GM20000 (cell line): ENCODE results near the gene RHBDD3.

Experiments
- DNase-seq: peaks from one replicate; pipeline ENCODE4 v3.0.0; 2012; ENCODE audit warnings: low spot score
- TF ChIP-seq, protein P1 (sequence below): IDR thresholded peaks from 2 replicates; pipeline ENCODE4 v1.5.1; 2012; ENCODE audit warnings: mild to moderate bottlenecking, control low read depth; ENCODE audit errors: extremely low read depth, missing control alignments

The RHBDD3 gene

DNA sequence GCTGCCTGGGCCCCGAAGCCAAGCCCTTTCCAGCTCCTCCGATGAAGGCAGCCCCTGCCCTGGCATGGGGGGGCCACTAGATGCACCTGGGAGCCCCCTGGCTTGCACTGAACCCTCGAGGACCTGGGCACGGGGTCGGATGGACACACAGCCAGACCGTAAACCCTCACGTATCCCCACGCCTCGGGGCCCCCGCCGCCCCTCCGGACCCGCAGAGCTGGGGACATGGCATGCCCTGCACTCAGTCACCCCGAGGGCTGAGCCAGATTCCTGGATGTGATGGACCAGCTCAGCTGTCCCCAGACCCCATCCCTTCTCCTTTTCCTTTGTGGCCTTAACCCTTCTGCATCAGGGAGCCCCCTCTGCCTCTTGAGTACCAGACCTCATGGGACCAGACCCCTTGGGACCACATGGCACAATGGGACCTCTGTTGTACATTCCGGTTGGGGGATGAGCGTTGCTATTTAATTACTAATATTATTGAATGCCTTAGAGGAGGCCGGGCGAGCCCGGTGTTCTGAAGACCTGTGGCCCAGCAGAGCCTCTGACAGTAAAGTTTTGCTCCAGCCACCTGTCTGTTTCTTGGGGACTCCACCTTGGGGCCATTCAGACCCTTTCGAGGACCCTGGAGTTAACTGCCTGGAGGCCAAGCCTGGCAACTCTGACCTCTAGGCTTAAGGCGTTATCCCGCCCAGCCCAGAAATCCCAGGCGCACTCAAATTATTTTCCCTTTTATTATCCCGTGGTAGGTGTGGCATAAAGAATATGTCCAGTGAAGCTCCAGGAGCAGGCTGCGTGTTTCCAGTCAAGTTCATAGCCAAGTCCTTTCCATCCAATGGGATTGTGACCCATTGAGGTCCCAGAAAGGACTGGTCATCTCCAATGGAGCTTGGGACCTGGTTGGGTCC is 44.7 kb upstream of the RHBDD3 start:
- TF ChIP-seq, protein P1, sequence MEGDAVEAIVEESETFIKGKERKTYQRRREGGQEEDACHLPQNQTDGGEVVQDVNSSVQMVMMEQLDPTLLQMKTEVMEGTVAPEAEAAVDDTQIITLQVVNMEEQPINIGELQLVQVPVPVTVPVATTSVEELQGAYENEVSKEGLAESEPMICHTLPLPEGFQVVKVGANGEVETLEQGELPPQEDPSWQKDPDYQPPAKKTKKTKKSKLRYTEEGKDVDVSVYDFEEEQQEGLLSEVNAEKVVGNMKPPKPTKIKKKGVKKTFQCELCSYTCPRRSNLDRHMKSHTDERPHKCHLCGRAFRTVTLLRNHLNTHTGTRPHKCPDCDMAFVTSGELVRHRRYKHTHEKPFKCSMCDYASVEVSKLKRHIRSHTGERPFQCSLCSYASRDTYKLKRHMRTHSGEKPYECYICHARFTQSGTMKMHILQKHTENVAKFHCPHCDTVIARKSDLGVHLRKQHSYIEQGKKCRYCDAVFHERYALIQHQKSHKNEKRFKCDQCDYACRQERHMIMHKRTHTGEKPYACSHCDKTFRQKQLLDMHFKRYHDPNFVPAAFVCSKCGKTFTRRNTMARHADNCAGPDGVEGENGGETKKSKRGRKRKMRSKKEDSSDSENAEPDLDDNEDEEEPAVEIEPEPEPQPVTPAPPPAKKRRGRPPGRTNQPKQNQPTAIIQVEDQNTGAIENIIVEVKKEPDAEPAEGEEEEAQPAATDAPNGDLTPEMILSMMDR = no peak
- peak; percentile 45 for DNase-seq

DNA sequence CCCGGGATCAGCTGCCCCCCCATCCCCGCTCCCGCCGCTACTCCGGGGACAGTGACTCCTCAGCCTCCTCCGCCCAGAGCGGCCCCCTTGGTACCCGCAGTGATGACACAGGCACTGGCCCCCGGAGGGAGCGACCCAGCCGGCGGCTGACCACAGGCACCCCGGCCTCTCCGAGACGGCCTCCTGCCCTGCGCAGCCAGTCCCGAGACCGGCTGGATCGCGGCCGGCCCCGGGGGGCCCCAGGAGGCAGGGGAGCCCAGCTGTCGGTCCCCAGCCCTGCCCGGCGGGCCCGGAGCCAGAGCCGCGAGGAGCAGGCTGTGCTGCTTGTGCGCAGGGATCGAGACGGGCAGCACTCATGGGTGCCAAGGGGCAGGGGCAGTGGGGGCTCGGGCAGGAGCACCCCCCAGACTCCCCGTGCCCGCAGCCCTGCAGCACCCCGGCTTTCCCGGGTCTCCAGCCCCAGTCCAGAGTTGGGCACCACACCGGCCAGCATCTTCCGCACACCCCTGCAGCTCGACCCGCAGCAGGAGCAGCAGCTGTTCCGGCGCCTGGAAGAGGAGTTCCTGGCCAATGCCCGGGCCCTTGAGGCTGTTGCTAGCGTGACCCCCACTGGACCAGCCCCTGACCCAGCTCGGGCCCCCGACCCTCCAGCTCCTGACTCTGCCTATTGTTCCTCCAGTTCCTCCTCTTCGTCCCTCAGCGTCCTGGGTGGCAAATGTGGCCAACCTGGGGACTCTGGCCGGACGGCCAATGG is 43.9 kb upstream of the RHBDD3 start:
- peak; percentile 47 for DNase-seq
- TF ChIP-seq, protein P1 = no peak

DNA sequence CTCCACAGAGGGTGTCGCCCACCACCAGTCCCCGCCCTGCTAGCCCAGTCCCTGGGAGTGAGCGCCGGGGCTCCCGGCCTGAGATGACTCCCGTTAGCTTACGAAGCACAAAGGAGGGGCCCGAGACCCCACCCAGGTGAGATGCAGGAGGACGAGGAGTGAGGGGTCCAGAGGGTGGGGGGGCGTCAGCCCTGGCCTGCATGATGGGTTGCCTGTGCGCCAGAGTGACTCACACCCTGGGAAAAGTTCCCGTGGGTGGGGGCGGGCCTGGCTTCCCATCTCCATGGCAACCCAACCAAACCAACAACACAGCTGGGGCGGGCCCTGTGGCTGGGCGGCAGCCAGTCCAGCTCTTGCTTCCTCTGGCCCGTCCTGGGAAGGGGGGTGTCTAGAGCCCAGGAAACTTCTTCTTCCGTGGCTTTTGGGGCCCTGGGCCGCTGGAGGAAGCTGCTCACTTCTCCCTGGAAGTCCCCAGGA is 43.1 kb upstream of the RHBDD3 start:
- peak; percentile 91 for DNase-seq

DNA sequence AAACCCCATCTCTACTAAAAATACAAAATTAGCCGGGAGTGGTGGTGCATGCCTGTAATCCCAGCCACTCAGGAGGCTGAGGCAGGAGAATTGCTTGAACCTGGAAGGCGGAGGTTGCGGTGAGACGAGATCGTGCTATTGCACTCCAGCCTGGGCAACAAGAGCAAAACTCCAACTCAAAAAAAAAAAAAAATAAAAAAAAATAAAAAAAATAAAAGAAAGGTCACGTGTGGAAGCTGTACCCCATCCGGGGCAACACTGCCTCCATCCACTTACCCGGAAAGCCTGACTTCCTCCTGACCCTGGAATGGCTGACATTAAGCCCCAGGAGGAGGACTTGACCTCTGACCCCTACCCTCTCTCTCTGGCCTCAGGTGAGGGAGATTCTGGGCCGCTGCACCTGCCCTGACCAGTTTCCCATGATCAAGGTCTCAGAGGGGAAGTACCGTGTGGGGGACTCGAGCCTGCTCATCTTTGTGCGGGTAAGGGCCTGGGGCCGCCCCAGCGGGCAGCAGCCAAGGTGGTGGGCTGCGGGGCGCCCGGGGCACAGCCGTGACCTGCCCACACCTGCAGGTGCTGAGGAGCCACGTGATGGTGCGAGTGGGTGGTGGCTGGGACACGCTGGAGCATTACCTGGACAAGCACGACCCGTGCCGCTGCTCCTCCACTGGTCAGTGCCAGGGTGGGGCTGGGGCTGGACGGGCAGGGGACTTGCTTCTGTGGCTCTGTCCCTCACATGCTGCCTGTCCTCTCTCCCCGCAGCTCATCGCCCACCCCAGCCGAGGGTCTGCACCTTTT is 42.5 kb upstream of the RHBDD3 start:
- TF ChIP-seq, protein P1 = no peak
- DNase-seq = peak; percentile 32

More for the DNA sequence above, 43.1 kb upstream of the RHBDD3 start:
- TF ChIP-seq, protein P1 = no peak

DNA sequence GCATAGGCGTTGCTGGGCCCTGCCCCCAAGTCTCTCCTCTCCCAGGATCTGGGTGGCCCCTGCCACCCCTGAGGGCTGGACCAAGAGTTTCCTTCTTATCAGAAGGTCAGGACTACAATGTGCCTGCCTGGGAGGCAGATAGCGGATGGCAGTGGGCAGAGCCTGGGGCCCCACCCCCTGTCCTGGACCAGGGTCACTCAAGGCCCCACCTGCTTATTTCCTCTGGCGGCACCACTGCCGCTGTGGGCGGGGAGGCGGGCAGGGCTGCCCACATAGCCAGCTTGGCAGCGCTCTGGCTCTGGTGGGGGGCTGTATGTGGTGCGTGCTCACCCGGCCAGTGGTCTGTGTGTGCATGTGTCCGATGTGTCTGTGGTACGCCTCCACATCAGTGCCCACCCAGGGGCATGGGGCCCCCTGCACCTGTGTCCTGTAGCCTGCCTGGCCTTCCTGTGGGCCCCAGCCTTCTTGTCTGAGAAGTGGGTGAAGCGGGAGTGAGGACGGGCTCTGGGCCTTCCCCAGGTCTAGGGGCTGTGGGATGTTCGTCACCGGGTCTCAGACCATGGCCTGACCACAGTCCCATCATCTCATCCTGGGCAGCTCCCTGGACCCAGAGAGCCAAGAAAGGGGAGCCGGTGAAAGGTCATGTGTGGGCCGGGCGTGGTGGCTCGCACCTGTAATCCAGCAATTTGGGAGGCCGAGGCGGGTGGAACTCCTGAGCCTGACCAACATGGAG is 41.7 kb upstream of the RHBDD3 start:
- DNase-seq = peak; percentile 38
- TF ChIP-seq, protein P1 = no peak

DNA sequence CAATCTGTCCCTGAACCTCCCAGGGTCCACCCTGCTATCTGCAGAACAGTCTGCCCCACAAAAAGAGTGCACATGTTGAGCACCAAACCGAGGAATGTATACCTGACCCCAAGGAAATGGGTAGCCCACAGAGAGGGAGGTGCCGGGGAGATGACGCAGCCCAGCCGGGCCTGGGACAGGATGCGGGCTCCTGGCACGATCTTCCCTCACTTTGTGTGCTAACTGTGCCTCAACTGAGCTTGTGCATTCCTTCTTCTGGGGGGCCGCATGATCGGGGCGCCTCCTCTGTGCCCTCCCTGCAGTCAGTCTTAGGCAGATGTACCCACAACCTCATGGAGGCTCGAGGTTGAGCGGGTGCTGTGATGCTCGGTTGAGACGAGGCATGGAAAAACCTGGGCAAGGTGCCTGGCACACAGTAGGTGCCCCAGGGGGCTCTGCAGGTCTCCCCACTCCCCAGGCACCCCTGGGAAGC is 41.0 kb upstream of the RHBDD3 start:
- TF ChIP-seq, protein P1 = no peak
- DNase-seq = peak; percentile 50
